Fibroblast of pulmonary artery (primary cell): ENCODE measurements around the gene ATXN10.

ENCODE experiments used
- DNase-seq: peaks from one replicate; pipeline ENCODE4 v3.0.0-alpha.2; 2010; ENCODE audit warnings: low read depth
- H3K4me3 ChIP-seq: replicated peaks from 2 replicates; pipeline ENCODE4 v1.5.1; 2011; ENCODE audit warnings: low read depth, mild to moderate bottlenecking, control low read depth, low read length, moderate library complexity
- CTCF ChIP-seq: IDR thresholded peaks from 2 replicates; pipeline ENCODE4 v1.5.1; 2011; ENCODE audit warnings: mild to moderate bottlenecking, control low read depth, low read length, inconsistent platforms; ENCODE audit errors: missing control alignments

Gene ATXN10

GRCh38 chr22:45830531-45831245, 159.1 kb downstream of the ATXN10 start:
- no peak for TF ChIP-seq CTCF
- peak; percentile 19 for DNase-seq
- no peak overlapping the region for H3K4me3 ChIP-seq

- no peak overlapping the region for H3K4me3 ChIP-seq
- peak; percentile 46 for DNase-seq
- peak; percentile 67 for TF ChIP-seq CTCF
Observed at GRCh38 chr22:45831394-45831793, 159.8 kb downstream of the ATXN10 start.

GRCh38 chr22:45832180-45832579, 160.5 kb downstream of the ATXN10 start:
- peak; percentile 10 for TF ChIP-seq CTCF
- DNase-seq = no peak
- no peak overlapping the region for H3K4me3 ChIP-seq

- no peak for DNase-seq
- no peak overlapping the region for H3K4me3 ChIP-seq
- no peak for TF ChIP-seq CTCF
Observed at GRCh38 chr22:45832959-45833580, 161.4 kb downstream of the ATXN10 start.

- no peak for TF ChIP-seq CTCF
- no peak overlapping the region for H3K4me3 ChIP-seq
- DNase-seq = no peak
Observed at GRCh38 chr22:45833613-45834012, 162.0 kb downstream of the ATXN10 start.

GRCh38 chr22:45834241-45834640, 162.6 kb downstream of the ATXN10 start:
- no peak for DNase-seq
- no peak overlapping the region for H3K4me3 ChIP-seq
- TF ChIP-seq CTCF = no peak

- no peak overlapping the region for H3K4me3 ChIP-seq
- no peak for TF ChIP-seq CTCF
- DNase-seq = no peak
Observed at GRCh38 chr22:45834795-45835194, 163.2 kb downstream of the ATXN10 start.
